GM21447 (cell line): ENCODE measurements around the gene EXOC2.
"Not testable (repeated sequence)": the region's sequence is repeated elsewhere in the genome, so short reads cannot be mapped to it uniquely, and the experiment has no call there.

Experiments used
- ATAC-seq: cut with Tn5 transposase; IDR thresholded peaks from one replicate; pipeline ENCODE4 v1.9.1; 2021; ENCODE audit not compliant: unreplicated experiment

EXOC2 gene

DNA sequence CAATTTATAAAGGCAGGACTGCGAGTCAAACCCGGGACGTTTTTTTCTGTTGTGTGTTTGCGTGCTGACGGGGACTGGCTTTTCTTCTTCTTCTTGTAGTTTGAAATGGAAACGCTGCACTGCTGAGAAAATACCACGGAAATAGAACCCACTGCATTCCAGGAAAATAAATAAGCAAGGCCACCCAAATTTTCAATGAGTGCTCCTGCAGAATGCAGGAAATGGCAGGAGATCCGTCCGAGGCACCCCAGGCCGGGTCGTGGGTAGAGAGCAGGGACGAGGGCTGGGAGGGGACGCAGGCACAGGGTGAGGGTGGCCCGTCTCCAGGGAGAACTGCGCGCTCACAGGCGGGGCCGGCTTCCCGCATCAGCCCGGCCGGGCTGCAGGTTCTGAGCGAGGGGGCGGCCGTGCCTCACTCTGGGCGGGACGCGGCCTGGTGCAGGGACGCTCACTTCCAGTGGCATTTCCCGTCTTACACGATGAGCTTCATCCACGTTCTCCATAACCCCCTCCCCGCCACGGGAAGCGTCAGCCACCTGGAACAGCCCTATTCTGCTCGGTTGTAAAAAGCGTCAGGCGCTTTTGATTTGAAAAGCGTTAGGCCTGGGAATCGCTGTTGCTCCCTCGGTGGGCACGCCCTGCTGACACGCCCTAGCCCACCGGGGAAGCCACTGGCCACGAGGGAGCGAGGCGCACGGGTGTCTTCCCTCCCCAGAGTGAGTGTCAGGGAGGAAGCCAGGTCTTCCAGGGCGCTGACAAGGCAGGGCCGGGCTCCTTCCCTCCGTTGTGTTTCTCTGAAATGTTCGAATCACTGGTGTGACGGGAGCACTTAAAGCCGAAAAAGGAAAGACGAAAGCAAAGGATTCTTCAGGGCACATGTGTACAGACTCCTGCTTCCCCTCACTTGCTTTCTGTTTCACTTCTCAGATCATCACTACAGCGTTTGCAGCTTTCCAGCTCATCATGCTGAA, 17.9 kb upstream of the EXOC2 start:
- ATAC-seq: peak; percentile 83

DNA sequence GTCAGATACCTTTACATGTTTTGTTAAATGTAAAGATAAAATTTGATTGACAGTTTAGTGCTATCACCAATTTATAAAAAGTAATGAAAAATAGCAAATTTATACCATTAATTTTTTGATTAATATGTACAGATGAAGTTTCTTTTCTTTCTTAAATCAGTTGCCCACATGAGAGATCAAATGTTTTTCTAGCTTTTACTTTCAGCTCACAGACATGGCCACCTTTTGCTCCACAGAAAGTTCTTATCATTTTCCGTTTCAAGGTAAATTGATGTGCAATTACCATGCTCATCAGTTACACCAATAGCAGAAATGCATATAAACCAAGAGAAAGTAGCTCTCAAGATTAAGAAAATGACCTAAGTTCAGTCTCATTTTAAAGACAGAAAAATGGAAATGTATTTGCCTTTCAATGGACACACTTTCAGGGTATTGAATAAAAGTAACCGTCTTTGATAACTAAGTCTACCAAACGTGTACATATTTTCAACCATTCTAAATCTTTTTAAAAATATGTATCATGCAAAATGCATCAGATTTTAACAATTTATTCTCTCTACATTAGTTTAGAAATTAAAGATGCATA, 16.6 kb upstream of the EXOC2 start:
- ATAC-seq: no peak

DNA sequence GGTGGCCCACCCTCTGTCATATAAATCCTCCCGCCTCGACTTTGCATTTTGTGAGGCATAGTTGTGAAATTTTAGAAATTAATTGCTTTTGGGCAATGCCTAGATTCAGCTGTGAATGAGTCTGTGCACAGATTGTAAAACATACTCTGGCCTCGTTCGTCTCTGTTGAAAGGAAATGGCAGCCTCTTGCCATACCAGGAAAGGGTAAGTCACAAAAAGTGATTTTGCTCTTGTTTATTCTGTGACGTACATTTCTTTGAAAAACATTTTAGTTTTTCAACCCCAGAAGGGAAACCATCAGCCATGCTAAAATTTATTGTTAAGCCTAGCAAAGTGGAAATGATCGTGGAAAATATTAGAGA, 15.3 kb upstream of the EXOC2 start:
- no peak for ATAC-seq

DNA sequence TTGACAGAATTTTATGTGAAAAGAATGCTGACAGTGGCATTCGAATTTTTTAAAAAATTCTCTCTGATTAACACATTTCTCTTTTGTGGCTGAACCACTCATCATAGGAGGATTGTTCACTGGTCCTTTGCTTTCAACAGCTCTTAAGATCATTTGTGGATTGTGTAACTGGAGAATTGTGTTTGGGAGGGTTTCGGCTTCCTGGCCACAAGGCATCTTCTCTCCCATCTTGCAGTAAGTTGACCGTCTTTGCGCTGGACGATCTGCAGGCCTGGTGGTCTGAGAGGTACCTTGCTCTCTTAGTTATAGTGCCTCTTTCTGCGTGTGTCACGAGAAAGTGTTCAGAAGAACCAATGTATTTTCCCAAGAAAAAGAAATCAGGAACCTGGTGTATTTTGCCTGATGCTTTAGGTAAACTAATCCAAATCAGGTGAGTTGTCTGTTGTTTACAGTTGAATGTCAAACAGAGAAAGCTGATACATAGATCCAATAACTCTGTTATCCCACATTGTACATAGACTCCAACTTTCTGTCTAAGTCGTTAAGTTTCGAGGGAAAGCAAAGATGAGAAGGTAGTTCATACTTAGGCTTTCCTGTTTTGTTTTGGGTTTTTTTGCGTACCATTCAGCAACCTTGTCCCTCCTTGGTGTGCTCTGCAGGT, 14.8 kb upstream of the EXOC2 start:
- no peak for ATAC-seq

DNA sequence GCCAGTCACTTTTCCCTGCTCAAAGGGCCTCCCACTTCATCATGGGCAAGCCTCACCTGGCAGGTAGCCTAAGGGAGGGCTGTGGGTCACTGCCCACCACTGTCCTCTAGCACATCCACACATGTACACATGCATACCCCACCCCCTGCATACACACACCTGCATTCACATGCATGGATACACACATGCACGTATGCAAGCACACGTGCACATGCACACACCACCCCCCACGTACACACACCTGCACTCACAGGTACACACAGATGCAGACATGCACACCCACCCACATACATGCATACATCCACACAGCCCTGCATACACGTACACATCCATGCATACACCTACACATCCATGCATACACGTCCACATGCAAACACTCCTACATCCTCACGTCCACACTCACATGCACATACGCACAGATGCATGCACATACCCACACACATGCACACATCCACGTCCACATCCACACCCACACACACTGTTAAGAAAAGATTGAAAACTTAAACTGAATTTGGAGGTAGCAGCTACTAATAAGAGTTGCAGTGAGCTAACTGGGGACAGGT, 14.0 kb upstream of the EXOC2 start:
- ATAC-seq: no peak

DNA sequence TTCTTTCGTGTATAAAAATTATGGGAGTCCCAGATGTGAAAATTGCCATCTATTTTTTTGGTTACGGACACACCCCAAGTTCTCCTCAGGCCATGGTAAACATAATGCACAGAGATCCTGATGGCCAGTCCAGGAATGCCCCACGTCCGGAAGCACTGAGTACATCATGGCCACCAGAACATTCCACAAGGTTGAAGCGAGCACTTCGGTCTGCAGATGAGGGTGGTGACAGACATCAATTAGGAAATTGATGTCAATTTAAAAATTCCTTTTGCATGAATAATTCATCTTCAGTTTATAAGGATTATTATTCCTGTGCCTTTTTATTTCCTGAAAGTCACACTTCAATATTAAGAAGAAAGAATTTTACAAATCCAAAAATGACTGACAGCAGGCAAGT, 13.2 kb upstream of the EXOC2 start:
- no peak for ATAC-seq

DNA sequence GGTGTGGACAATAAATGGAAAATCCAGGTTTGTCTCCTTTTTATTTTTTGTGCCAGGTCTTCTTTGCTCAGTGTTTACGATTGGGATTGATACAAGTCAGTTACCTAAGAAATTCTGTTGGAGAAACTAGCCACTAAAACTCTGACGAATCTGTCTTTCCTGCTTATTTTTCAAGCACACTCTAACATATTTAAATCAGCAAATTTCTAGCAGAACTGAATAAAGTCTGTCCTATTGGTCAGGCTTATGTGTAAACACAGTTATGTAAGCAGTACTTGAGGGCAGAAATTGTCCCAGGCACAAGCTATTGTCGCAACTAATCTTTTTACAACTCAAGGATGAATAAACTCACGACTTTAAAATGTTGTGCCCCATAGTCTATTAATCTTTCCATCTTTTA, 12.1 kb upstream of the EXOC2 start:
- ATAC-seq: no peak

DNA sequence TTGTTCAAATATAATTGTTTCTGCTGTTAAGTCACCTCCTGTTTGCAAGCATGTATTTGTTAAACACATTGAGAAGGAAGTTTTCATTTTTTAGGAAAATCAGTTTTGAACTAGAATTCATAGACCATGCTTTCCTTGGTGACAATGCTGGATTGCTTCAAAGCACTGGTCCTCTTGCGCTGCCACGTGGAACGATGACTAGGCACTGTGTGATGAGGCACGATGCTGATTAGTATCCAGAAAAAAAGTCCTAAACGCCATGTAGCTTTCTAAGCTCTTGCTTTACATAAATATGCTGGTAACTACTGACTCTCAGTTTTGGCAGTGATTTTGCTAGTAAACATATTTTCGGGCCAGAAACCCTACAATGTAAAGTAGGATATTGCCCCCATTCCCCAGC, 11.1 kb upstream of the EXOC2 start:
- ATAC-seq: no peak

DNA sequence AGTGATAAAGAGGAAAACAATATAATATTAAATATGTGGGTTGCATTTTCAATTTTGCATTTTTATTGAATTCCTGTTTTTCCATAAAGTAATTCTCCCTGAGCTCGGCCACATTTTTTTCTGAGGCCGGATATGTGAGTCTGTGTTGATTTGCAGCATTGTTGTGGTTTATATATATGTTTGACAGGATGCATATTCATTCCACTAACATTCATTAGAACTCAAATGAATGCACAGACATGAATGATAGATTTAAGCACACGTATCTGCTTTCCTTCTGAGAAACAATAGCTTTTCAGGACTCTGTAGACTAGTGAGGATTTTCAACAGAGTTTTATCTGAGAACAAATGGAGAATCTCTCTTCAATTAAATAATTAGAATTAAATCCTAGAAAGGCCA, 10.6 kb upstream of the EXOC2 start:
- no peak for ATAC-seq

DNA sequence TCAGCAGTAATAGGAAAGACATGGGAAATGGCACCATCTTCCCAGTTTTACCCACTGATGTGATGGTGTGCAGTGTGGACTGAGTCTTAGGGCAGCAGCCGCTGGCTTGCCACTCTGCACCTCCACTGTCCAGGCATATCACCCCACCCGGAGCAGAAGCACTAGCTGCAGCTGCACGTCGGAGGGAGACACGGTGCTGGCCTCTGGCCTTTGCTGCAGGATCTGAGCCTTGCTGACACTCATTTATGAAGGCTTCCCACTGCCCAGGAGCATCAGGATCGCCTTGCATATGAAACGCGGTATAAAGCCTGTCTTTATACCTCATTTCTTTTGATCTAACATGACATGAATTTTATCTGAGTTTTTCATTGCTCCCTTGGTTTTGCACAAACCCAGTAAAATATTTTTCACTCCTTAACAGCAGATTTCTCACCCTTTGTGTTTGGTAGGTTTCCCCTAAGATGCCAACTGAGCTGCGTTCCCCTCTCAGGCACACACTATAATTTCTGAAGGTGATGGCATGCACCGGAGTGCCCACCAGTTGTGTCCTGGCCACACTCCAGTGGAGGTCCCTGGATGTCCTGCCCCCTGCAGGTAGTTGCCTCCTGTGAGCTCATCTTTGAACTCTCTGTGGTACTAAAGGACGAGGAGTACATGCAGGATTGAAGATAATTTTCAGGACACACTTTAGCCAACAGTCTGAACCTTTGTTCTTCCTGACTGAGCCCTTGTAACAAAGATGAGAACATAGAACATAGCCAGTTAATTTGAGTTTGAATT, 9.0 kb upstream of the EXOC2 start:
- ATAC-seq: no peak

DNA sequence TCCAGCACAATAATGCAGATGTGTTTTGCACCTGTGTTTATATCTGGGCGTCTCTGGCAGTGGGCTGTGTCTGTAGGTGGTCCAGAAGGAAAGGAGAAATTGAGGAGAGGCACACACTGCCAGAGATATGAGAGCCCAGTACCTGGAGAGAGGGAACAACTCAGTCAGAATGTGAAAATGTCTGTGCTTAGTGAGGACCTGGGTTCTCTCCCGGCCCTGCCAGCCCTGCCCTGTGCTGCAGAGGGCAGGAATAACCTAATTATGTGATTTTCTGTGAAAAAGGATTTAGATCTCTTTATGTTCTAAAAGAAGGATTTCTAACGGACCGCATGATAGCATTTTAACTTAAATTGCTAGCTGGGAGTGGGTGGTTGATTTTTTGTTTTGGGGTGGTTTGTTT, 8.3 kb upstream of the EXOC2 start:
- no peak for ATAC-seq

DNA sequence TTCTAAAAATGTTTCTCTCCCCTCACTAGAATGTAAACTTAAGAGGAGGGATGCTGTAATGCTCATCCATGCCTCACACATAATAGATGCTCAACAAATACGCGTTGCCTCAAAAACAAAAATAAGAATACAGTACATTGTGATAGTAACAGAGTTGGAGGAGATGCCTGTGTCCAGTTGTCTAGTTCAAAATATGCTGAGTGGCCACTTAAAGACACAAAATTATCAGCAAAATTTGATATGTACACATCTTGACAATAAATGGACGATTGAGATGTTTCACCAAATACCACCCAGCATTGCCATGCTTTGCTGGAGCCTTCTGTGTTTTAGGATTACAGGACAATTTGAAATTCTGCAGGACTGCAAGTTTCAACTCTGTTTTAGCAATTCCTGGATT, 7.6 kb upstream of the EXOC2 start:
- no peak for ATAC-seq

DNA sequence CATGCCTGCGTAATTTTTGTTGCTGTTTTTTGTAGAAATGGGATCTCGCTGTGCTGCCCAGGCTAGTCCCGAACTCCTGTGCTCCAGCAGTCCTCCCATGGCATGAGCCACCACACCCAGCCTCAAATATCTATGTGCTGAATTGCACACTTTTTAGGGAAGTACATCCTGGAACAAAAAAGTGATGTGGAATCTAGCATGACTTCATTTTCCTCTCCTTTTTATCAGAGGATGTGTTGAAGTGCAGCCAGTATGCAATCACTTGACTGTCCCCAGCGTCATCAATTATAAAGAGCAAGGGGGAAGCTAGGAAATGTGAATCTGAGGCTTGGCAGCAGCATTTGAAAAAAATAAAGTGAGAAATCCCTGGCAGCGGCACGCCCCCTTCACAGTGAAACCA, 6.4 kb upstream of the EXOC2 start:
- no peak for ATAC-seq

DNA sequence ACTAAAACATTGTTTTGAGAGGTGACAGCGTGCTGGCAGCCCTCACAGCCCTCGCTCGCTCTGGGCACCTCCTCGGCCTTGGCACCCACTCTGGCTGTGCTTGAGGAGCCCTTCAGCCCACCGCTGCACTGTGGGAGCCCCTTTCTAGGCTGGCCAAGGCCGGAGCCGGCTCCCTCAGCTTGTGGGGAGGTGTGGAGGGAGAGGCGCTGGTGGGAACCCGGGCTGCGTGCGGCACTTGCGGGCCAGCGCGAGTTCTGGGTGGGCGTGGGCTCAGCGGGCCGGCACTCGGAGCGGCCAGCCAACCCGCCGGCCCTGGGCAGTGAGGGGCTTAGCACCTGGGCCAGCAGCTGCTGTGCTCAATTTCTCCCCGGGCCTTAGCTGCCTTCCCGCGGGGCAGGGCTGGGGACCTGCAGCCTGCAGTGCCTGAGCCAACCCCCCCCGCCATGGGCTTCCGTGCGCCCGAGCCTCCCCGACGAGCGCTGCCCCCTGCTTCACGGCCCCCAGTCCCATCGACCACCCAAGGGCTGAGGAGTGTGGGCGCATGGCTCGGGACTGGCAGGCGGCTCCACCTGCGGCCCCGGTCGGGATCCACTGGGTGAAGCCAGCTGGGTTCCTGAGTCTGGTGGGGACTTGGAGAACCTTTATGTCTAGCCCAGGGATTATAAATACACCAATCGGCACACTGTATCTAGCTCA, 1.6 kb upstream of the EXOC2 start:
- not testable (repeated sequence) for ATAC-seq

DNA sequence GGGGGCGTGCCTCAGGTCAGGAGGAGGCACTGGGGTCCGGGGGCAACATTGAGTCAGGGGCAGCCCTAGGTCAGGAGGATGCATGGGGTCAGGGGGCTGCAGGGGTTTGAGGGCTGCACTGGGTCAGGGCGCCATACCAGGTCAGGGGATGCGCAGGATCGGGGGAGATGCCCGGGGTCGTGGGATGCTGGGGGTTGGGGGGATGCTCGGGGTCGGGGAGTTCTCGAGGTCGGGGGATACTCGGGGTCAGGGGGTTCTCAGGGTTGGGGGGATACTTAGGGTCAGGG, 727 bp upstream of the EXOC2 start:
- no peak for ATAC-seq

DNA sequence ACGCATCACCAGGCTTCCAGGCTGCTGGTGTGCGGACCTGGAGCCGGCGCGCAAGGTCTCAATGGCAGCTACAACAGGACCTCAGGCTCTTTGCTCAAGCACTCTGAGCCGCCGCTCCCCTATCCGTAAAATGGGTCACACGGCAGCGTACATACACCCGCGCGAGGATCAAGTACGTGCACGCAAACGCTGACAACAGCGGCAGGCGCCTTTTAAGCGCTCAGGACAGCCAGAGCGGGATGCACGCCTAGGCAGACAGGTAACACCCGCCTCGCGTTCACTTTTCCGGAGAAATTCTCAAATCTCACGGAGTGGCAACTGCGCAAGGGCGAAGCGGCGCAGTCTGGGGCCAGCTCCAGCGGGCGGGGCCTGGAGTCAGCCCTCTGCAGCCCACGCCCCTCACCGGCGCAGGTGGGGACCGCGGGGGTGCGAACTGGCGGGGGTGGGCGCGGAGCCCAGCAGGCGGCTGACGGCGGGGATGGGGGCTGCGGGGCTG, 535 bp downstream of the EXOC2 start:
- peak; percentile 78 for ATAC-seq

DNA sequence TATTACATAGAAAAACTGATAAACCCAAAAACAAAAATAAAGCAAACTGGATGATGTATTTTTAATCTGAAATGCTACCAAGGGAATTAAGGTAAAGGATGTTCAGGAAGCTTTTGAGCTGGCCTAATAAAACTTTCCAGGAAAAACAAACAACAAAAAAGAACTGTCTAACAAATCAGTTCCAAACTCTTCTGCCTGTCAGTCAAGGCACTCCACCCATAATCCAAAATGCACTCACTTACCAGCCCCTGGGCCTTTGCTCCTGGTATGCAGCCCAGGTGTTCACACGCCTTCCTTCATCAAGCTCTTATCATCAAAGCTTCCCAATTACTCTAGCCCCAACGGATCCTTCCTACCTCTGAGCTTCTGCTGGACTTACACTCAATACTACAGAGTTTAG, 3.7 kb downstream of the EXOC2 start:
- ATAC-seq: no peak

DNA sequence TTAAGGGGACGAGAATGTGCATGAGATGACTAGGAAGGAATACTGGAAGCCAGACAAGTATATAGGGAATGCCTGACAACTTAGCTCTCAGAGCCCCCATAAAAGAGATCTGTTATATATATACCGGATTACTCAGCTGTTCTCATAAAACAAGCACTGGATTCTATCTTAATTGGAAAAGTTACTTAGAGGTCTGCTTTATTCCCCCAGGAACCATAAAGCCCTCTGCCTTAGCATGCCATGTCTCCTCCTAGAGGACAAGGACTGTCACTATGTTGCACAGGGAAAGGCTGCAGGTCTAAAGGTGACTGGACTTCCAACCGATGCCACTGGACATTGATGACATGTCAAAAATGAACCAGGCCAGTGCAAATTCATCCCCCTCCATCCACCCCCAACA, 6.4 kb downstream of the EXOC2 start:
- no peak for ATAC-seq

DNA sequence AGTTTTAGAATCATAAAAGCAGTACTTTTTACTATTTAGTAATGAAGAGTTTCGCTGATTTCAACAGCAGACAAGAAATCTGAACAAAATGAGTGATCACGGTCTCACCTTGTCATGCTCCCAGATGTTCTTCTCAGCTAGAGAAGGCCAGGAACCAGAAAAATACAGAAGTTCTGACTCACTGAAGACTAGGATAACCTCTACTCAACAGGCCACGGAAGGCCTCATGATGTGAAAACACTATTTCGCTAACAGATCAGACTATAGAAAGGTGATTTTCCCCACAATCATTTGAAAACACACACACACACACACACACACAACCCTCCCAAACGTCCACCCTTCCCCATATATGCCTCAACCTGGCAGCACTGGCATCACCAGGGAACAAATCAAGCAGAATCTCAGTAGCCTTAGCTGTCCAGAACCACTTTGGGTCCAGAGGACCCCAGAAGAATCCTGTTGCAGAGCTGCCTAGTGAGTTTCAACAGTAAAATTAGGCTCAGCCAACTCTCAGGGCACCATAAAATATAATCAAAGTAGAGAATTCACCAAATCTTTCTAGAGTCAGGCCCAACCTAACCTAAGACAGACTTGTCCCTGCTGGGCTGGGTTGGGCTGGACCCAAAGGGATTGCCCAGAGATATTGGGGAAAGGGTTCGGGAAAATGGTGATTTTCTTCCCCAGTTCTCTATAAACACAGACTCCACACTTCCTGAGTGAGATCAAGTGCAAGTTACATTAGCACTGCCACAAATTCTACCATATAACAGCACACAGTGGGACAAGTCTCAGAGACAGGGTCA, 7.9 kb downstream of the EXOC2 start:
- peak; percentile 90 for ATAC-seq
